Epithelial cell of proximal tubule (primary cell): Measurements from ENCODE around the gene PINLYP. TPM values are rescaled to one million over a fixed set of nuclear protein-coding genes. Genes with fewer than 3 reads are reported as not detected.
A peak's percentile ranks its signal among the peaks of the same experiment; 100 is the strongest.

ENCODE experiments used
- DNase-seq: peaks from one replicate; pipeline ENCODE4 v3.0.0-alpha.2; 2011; ENCODE audit warnings: low read depth
- H3K4me3 ChIP-seq: 2 replicates; pipeline ENCODE4 v1.5.1; 2011; ENCODE audit warnings: low read depth, mild to moderate bottlenecking, low read length
- total RNA-seq: library from RNA; depleted of rRNA; stranded (reverse); fragments of >200 nt; gene quantifications from 2 replicates; pipeline ENCODE4 v1.2.3, GENCODE V29; 2015
- TF ChIP-seq, protein P1 (sequence below): conservative IDR thresholded peaks from 2 replicates; pipeline ENCODE4 v1.5.1; 2012; ENCODE audit warnings: low read depth, mild to moderate bottlenecking, low read length

The PINLYP gene
- total RNA-seq, 1 donor from 2014 or later: 2.3 TPM

DNA sequence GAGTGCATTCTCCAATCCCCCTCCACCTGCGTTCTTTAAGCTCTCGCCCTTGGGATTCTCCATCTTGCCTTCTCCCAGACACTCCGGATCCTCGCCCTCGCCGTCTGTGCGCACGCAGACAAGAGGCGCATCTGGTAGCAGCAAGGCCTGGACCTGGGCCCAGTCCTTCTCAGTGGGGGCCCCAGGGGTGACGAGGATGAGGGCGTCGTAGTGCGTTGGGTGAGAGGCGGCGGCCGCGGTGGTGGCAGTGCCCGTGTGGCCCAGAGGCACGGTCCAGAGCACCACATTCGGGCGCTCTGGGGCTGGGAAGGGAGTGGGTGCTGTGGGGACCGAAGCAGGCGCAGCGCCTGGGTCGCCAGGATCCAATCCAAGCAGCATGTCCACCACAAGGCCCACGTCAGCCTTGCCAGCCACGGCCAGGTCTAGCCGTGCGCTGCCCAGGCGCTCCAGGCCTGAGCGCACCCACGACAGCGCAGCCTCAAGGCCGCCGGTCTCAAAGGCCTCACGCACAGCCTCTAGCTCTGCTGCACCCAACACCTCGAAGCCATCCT, 17.3 kb downstream of the PINLYP start:
- no peak overlapping the region for H3K4me3 ChIP-seq
- TF ChIP-seq, protein P1, sequence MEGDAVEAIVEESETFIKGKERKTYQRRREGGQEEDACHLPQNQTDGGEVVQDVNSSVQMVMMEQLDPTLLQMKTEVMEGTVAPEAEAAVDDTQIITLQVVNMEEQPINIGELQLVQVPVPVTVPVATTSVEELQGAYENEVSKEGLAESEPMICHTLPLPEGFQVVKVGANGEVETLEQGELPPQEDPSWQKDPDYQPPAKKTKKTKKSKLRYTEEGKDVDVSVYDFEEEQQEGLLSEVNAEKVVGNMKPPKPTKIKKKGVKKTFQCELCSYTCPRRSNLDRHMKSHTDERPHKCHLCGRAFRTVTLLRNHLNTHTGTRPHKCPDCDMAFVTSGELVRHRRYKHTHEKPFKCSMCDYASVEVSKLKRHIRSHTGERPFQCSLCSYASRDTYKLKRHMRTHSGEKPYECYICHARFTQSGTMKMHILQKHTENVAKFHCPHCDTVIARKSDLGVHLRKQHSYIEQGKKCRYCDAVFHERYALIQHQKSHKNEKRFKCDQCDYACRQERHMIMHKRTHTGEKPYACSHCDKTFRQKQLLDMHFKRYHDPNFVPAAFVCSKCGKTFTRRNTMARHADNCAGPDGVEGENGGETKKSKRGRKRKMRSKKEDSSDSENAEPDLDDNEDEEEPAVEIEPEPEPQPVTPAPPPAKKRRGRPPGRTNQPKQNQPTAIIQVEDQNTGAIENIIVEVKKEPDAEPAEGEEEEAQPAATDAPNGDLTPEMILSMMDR: no peak
- no peak for DNase-seq

DNA sequence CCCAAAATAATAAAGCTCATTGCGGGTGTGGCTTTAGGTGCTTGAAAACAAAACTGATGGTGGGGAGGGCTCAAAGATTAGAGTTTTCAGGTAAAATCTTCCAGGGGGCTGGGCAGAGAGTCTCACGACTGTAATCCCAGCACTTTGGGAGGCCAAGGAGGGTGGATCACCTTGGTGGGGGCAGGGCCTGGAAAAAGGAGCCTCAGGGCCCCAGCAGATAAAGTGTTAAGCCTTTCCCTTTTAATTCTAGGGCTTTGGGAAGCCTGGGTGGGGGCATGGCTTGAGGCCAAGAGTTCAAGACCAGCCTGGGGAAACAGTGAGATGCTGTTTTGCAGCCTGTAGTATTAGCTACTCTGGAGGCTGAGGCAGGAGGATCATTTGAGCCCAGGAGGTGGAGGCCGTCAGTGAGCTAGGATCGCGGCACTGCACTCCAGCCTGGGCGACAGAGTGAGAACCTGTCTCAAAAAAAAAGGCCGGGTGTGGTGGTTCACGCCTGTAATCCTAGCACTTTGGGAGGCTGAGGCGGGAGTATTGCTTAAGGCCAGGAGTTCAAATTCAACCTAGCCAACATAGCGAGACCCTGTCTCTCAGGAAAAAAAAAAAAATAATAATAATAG, 18.6 kb downstream of the PINLYP start:
- H3K4me3 ChIP-seq: peak overlapping the region; percentile 80
- TF ChIP-seq, protein P1: no peak
- no peak for DNase-seq

DNA sequence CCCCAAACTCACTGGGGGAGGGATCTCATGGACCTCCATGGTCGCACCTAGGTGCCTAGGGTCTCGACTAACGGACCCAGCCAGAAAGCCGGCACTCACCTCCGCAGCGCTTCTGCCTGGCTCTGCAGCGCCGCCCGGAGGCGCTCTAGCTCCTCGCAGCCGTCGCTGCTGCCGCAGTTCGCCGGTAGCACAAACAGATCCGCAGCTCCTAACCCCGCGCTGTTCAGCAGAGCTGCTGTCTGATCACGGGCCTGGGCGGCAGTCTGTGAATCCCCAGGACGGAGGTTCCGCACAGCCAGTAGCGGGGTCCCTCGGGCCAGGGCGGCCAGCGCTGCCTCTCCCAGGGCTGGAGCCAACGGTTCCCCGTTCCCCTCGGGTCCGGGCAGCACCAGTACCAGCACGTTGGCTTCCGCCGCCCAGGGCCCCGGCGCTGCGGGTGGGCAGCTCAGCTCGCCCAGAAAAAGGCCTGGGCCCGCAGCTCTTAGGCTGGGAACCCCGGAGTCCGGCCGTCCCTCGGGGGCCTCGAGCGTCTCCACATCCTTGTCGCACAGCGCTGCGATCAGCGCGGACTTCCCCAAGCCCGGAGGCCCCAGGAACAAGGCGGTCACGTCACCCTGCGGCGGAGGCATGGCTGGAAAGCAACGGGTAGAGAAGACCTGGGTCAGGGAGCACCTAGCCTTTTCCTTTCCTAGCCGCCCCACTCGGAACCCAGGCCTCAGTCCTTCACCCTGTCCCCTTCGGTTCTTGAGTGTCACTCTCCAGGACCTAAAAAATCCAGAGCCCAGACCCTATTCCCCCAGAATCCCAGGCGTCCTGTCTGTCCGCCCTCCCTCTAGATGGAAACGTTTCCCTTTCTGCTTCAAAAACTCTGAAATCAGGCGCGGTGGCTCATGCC, 19.4 kb downstream of the PINLYP start:
- peak overlapping the region; percentile 80 for H3K4me3 ChIP-seq
- no peak for DNase-seq
- TF ChIP-seq, protein P1: peak; percentile 89

DNA sequence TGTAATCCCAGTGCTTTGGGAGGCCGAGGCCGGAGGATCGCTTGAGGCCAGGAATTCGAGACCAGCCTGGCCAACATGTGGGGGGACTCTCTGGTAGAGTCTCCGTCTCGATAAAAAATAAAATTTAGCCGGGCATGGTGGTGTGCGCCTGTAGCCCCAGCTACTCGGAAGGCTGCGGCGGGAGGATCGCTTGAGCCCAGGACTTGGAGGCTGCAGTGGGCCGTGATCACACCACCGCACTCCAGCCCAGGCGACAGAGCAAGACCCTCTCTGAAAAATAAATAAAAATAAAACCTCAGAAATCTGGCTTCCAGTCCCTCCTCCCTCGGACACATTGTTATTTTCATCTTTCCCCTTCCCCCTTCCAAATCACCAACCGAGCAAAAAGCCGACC, 20.0 kb downstream of the PINLYP start:
- H3K4me3 ChIP-seq: peak overlapping the region; percentile 80
- no peak for DNase-seq
- TF ChIP-seq, protein P1: no peak

DNA sequence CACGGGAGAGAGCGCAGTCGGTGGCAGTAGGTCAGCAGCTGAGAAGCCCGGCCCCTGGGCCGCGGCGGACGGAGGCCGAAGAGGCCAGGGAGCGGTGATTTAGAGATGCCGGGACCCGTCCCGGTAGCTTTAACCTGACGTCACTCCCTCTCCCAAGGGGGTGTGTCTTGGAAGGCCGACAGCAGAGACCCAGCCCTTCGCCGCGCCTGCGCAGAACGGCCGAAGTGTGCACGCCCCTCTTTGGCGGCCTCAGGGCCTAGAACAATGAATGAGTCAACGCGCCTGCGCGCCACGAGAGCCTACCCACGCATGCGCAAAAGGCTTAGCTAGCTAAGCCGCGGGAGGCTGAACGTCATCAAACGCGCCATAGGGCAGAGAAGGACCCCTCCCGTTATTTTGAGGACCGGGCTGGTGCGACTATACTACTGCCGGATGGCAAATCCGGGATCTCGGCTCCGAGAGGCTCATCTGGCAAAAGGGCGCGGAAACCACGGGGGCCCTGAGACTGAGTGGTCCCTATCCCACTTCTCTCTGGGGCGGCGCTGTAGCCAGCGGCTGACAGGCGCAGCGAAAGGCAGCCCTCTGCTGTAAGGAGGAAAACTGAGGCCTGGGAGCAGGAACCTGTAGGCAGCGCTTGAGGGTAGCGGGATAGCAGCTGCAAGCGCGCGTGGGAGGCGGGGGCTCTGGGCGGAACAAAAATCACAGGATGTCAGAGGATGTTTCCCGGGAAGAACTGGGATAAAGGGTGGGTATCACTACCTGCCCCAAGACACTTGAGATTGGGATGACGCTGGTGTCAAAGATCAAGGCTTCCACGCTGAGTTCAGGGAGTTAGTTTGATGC, 20.6 kb downstream of the PINLYP start, which contains the start of the genes IRGQ and ZNF576:
Gene IRGQ, minus strand, starts transcription at position 136 of the 843 bp plus-strand sequence. CDS start 796 bp downstream, outside the sequence.
Gene ZNF576, plus strand, starts transcription at position 597 of the 843 bp plus-strand sequence. CDS start 514 bp downstream, outside the sequence.
- TF ChIP-seq, protein P1: no peak
- H3K4me3 ChIP-seq: peak within 1 kb of the TSS; percentile 80
- peak; percentile 92 for DNase-seq

DNA sequence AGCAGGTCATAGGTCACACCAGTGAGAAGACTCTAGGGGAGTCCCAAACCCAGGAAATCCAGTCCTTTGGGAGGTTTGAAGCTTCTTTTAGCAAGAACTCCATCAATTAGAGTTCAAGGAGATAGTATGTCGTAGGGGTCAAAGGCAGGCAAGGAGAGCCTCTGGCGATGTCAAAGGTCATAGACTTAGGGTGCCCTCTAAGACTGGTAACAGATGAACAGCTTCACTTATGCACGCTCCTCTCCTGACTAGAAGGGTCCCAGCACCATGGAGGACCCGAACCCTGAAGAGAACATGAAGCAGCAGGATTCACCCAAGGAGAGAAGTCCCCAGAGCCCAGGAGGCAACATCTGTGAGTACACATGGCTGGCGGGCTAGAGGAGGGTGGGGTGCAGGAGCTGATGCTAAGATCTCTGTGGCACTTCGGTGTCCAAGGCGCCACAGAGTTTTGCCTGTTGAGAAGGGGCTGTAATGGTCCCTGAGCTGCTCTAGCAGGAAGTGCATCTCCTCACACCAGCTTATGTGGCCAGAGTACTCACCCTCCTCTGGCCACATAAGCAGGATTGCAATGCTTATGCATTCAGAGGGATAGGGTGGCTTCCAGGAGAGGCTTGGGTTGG, 21.4 kb downstream of the PINLYP start:
- no peak for DNase-seq
- TF ChIP-seq, protein P1: no peak
- peak overlapping the region; percentile 70 for H3K4me3 ChIP-seq
